Raji (cell line): ENCODE measurements around the gene CA9.

Experiments
- POLR2A ChIP-seq: IDR thresholded peaks from 2 replicates; pipeline ENCODE4 v1.6.1; 2011; ENCODE audit warnings: low read depth, low read length, control low read depth; ENCODE audit not compliant: insufficient read depth

CA9 gene

DNA sequence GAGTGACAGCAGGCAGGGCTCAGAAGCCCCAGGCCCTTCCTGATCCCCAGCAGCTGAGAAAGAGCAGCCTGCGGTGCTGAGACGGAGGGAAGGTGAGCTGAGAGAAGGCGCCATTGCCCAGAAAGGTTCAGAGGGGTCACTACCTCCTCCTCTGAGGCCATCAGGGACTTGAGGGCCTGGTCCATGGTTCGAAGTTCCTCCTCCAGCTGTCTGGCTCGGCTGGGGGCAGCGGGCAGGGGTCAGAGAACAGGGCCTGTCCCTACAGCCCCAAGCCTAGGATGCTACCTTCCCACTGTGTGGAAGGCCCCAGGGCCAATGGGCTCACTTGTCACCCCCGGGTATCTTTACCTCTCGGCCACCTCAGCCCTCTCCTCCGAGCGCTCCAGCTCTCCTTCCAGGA lies 11.2 kb downstream of the CA9 start:
- TF ChIP-seq POLR2A: no peak

DNA sequence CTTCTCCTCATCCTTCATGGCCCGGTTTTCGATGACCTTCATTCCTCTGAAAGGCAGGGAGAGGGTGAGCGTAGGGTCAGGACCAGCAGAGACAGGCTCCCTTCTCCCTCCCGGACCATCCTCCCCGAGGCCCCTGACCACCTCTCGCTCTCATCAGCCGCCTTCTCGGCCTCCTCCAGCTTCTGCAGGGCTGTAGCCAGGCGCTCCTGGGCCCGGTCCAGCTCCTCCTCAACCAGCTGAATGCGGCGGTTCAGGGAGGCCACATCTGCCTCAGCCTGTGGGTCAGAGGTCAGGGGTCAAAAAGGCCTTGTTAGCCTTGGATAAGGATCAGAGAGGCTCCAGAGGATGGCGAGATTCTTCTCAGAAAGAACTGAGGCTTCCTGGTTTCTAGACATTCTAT lies 11.8 kb downstream of the CA9 start:
- no peak for TF ChIP-seq POLR2A

DNA sequence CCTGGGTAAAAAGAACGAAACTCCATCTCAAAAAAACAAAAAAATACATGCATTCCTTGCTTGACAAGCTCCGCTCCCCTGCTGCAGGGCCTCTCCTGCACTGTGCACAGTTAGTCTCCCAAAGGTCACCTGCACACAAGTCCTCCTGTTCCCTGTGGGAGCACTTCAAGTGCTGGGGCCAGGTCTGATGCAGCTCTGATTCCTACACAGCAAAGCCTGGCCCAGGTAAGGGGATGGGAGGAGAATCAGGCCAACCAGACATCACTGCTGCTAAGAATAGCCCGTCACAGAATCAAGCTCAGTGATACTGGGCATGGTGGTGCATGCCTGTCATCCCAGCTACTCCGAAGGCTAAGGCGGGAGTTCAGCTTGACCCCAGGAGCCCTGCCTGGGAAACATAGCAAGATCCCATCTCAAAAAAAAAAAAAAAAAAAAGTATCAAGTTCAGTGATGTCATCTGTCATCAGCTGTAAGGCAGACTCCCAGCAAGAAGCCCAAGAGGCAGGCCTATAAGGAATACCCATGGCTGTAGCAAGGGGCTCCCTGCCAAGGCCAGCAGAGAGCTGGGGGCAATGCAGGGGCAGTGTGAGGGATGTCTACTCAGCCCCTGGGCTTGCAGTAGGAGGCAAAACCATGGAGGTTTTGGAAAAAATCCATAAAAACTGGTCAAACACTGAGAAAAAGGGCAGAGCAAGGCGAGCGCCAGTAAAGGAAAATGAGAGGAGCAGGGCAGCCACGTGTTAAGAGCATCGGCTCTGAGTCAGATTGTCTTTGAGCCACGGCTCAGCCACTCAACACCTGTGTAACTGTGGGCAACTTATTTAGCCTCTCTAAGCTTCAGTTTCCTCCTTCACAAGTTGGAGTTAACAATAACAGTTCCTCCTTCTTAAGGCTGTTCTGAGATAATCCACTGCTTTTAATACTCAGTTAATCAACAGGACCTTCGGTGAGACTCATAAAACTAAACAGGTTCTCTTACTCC lies 12.8 kb downstream of the CA9 start:
- TF ChIP-seq POLR2A: no peak

DNA sequence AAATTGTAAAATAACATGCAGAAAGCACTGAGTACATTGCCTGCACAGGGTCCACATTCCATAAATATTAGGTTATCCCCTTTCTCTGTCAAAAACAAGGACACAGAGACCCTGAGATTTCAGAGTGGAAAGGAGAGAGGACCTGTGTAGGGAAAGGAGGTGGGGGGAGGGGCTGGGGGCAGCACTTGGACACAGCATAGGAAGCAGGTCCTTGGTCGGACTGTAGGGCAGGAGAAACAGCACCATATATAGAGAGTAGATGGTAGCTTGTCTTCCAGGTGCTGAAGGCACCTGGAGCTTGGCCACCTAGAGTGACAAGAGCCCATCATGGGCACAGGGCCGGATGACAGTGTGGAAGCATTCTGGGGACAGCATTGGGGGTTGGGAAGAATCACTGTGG lies 13.6 kb downstream of the CA9 start:
- no peak for TF ChIP-seq POLR2A

DNA sequence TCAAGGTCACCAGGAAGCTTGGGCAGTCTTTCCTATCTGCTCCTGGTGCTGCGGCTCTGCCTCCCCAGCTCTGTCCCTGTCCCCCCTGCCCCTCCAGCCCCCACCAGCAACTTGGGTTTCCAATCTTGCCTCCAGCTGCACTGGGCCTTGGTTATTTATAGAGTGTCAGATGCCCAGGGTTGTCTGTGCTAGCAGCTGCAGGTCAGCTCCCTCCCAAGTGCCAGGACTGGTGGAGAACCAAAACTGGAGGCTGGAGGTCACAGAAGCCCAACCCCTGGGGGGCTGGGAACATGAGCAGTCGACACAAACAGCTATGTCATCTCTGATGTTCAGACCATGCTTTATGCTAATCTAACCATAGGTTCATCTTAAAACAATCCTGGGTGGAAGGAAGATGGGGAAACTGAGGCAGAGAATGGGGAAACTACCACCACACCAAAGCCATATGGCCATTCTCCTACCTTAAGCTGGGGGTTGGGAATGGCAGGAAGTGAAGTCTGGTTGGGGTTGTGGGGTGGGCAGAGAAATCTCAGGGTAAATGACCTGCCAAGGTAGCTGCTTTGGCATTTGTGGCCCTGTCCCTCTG lies 14.3 kb downstream of the CA9 start:
- no peak for TF ChIP-seq POLR2A

DNA sequence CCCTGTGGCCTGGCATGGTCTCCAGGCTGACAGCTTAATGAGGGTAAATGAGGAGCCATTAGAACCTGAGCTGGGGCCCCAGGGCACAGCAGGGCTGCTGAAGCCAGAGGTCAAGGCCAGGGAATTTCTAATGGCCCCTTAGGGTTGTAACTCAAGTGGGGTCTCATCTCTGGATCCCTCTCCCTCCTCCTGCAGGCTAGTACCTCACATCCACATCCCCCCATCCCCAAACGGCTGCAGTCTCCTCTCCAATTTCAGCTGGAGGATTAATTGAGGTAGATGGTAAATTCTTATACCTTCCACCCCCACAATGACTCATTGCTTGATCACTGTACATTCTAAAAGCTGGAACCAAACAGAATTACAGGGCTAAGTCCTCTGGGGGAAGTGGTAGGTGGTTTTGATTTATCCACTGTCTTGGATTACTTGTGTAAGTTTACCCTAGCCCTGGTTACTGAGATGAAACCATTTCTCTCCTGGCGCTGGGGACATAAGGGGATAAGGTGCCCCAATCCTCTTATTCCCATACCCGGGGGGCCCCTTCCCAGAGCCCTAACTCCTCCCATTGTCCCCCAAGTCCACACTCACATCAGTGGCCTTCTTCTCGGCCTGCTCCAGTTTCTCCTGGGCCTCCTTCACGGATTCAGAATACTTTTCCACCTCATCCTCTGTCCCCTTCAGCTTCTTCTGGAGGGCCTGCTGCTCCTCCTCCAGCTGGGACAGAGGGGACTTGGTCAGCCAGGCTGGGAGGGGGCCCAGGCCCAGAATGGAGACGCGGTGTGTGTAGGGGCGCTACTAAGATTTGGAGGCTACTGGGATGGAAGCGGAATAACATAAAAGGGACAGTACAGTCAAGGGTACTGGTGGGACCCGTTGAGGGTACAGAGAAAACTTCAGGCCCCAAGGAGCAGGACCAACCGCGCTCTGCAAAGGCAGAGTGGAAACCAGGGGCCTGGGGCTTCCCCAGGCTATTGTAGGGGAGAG lies 15.1 kb downstream of the CA9 start:
- TF ChIP-seq POLR2A: no peak

DNA sequence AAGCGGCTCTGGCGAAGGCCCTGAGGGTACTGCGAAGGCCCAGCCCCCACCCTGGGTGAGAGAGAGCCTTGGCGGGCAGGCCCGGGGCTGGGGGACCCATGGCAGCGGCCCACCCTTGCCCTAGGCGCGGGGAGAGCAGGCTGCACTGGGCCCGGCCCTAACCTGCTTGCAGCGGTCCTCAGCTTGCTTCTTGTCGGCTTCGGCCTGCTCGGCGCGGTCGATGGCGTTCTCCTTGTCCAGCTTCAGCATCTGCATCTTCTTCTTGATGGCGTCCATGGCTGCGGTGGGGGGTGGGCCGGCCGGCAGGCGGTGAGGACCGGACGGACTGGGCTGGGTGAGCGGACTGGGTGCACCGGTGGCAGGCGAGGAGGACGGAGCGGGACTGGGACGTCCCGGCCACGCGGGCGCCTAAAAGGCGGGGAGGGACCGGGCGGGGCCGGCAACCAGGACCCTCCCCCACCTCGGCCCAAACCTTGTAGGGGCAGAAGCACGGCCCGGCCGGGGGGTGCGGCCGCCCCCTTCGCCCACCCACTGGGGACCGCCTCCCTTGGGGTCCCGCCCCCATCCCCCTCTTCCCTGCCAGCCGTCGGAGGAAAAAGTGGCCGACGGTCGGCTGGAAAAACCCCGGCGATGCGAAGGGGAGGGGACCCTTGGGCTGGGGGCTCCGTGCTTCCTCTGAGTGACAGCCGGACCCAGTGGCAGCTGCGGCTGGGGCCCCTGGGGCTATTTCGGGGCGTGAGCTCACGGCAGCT lies 16.0 kb downstream of the CA9 start, which contains the start of gene TPM2:
Gene TPM2, minus strand, starts transcription at position 384 of the 752 bp plus-strand sequence. Its CDS starts 108 bp downstream, at position 276.
- no peak for TF ChIP-seq POLR2A

DNA sequence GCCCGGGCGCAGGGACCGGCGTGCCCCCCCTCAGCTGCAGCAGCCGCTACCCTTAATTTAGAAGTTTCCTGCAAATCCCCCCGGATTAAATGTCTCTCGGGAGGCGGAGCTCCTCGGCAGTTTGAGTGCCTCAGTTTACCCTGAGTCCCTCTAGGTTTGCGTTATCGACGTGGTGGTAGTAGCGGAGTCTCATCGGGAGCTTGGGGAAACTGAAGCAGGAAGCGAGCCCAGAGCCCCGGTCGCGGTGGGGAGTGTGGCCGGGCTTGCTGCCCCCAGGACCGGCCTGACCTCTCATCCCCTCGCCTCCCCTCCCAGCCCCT lies 16.5 kb downstream of the CA9 start:
- TF ChIP-seq POLR2A: no peak

DNA sequence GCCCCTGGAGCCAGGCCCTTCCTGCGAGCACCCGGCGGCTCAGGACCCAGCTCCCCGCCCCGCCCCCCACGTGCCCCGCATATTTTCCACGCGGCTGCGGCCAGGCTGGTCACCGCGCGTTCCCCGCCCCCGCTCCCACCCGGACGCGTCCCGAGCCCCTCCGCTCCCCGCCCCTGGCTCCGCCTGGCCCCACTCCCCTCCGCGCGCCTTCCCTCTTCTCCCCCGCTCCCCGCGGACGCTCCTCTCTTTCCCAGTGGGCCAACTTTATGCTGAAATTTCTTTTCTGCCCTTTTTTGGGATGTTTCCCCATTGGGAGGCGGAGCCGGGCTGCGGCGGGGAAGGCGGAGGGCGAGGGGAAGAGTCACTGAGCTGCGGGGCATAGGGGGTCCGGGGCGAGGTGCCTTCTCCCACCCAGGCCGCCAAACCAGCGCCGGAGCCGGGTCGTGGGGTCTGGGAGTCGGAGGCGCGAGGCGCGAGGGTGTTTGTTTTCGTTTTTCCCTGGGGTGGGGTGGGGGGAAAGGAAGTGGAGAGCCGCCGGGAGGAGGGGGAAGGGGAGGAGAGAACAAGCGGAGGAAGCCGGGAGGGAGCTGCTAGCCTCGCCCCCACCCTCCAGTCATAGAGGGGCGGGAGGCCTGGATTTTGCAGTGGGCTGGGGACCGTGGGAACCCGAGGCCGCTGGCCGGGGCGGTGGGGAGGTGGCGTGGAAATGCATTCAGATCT lies 17.0 kb downstream of the CA9 start:
- no peak for TF ChIP-seq POLR2A

DNA sequence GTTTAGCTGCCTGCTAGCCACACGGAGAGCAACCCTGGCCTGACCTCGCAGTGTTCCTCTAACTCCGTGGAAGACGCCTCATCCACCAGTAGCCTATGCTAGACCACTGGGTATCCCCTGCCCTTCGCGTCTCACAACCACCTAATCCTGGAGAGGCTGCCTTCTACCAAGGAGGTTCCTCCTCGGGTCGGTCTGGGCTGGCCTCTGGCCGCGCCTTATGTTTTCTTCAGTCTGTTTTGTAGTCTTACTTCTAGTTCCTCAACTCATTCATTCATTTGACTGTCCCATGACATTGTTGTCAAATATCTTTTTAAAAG lies 17.6 kb downstream of the CA9 start:
- TF ChIP-seq POLR2A: no peak

DNA sequence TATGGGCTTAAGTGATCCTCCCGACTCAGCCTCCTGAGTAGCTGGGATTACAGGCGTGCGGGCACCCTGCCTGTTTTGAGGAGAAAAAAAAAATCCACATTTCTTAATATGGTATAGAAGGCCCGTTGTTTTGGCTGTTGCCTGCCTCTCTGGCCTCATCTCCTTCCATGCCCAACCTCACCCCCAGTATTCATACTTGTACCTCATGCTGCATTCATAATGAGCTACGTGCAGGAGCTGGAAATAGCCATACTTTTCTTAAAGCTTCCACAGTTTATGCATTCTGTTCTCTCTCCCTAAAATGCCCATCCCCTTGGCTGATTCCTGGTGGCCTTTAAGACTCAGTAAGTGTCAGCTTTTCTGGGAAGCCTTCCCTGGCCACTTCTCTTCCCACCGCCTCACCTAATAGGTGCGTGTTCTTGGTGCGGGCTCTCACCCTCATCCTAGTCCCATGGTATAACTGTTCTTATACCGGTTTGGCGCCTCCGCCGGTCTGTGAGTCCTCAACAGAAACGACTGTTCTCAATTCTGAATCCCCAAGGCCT lies 18.1 kb downstream of the CA9 start:
- TF ChIP-seq POLR2A: no peak

DNA sequence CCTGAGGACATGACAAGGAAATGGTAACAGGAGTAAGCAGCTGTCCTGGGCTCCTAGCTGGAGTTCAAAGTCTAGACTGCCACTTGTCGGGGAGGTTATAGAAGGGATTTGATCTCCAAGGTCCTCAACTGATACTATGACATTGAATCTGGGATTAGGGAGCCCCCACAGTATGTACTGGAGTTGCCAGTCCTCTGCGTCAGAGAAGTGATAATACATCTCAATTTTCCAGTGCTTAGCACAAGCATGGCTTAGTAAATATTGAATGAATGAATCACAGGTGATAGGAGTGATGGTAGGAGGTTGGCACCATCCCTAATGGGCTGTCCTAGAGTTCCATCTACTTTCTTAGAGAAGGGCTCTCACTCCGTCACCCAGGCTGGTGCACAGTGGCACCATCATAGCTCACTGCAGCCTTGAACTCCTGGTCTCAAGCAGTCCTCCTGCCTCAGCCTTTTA lies 22.2 kb downstream of the CA9 start:
- no peak for TF ChIP-seq POLR2A

DNA sequence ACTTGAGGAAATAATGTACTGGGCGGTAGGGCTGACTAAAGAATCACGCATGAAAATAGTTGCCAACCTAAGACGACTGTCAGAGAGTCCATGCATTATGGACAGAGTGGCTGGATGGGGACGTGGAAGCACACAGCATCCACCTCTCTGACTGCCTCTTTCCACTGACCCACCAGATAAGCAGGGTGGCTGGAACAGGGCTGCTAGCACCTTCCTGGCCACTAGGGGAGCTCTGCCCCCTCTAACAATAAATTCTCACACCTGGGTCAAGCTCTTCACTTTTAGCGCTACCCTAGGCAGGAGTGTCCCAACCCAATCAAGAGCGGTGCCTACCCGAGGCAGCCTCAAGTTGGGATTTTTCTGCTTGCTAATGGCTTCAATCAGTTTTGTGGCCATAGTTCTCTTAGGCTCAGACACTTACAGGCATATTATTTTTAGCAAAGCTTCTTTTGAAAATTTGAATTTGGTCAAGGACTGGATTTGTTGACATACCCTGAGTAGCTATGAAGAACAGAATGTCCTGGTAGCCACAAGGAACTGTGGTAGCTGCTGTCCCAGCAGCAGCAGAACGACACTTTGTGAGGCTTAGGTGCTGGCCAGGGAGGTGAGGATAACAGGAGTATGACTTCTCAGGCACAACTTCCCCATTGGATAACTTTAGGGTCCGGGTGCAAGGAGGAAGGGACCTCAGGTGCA lies 22.9 kb downstream of the CA9 start:
- no peak for TF ChIP-seq POLR2A
